HepG2 (cell line): ENCODE data around the gene RBP5. TPM values are rescaled to one million over a fixed set of nuclear protein-coding genes. Genes with fewer than 3 reads are reported as not detected.

ENCODE experiments used
- ATAC-seq: fragments of 200-7000 bp; cut with Tn5 transposase; 3 replicates; pipeline ENCODE4 v1.9.1; 2020; ENCODE audit warnings: mild to moderate bottlenecking, moderate library complexity
- BruUV-seq: library from RNA; stranded (reverse); fragments of 400-500 nt; replicated peaks from 2 replicates; lab custom pipeline; 2021; lab: Mats Ljungman, UMichigan
- CTCF ChIA-PET: fragments of 300-600 bp; formaldehyde crosslinking; extraction: SDS; loops from one replicate; lab custom pipeline; 2021; ENCODE audit warnings: low total read pairs, inconsistent platforms, low intra/inter-chr PET ratio; lab: Yijun Ruan, JAX
- POLR2A ChIA-PET: fragments of 350-600 bp; sonication (Branson Sonifier 250); formaldehyde crosslinking; loops from one replicate; lab custom pipeline; 2020; ENCODE audit warnings: antibody characterized with exemption, inconsistent platforms; lab: Yijun Ruan, JAX
- DNase-seq: peaks from one replicate; pipeline ENCODE4 v3.0.0-alpha.2; 2015; ENCODE audit warnings: low spot score
- FAIRE-seq: peaks from 3 replicates; lab custom pipeline; 2011; peaks lifted over from hg19 to GRCh38; lab: Jason Lieb, UNC
- H2AFZ ChIP-seq: one replicate; pipeline ENCODE4 v1.6.1; 2011; ENCODE audit warnings: low read length, inconsistent platforms
- H3K27ac ChIP-seq: fragments of 300-600 bp; 3 replicates; pipeline ENCODE4 v1.8.0; 2011; ENCODE audit warnings: mixed run types, mild to moderate bottlenecking, mixed read lengths, low read length, inconsistent platforms; ENCODE audit not compliant: insufficient read depth; ENCODE audit errors: extremely low read length
- H3K27me3 ChIP-seq, 2 experiments: fragments of 200-600 bp in 1 of 2; 2 replicates in 1 of 2; 3 replicates in 1 of 2; pipeline versions ENCODE4 v1.6.0 to v1.8.0; 2011; ENCODE audit warnings: low read length in 2 of 2, mild to moderate bottlenecking in 2 of 2, moderate library complexity in 2 of 2, inconsistent platforms in 1 of 2; ENCODE audit not compliant: insufficient read depth in 2 of 2, control insufficient read depth in 1 of 2
- H3K36me3 ChIP-seq, 2 experiments: fragments of 200-600 bp in 1 of 2; replicated peaks in 1 of 2; 2 replicates in 1 of 2; 3 replicates in 1 of 2; pipeline versions ENCODE4 v1.5.1 to v1.8.0; 2011; ENCODE audit warnings: low read length in 2 of 2, inconsistent platforms in 1 of 2; ENCODE audit not compliant: insufficient read depth in 2 of 2, control insufficient read depth in 1 of 2
- H3K4me1 ChIP-seq: 2 replicates; pipeline ENCODE4 v1.5.1; 2012; ENCODE audit warnings: low read length, inconsistent platforms; ENCODE audit not compliant: insufficient read depth
- H3K4me2 ChIP-seq: 2 replicates; pipeline ENCODE4 v1.6.0; 2011; ENCODE audit warnings: low read depth, low read length, inconsistent platforms
- H3K4me3 ChIP-seq, 3 experiments: fragments of 200-600 bp in 1 of 3; sonication (generic), shearing (Covaris generic) in 1 of 3; replicated peaks in 1 of 3; 2 replicates each; pipeline ENCODE4 v1.5.1; 2011 to 2016; ENCODE audit warnings: low read length in 3 of 3, inconsistent platforms in 2 of 3, low read depth in 2 of 3, mild to moderate bottlenecking in 2 of 3, control low read depth in 1 of 3, mixed read lengths in 1 of 3; ENCODE audit not compliant: insufficient read depth in 1 of 3
- H3K79me2 ChIP-seq: one replicate; pipeline ENCODE4 v1.6.1; 2011; ENCODE audit warnings: low read length, inconsistent platforms; ENCODE audit not compliant: insufficient read depth
- H3K9ac ChIP-seq: 2 replicates; pipeline ENCODE4 v1.6.0; 2011; ENCODE audit warnings: mild to moderate bottlenecking, low read depth, low read length, inconsistent platforms; ENCODE audit not compliant: insufficient read depth
- H3K9me3 ChIP-seq: 2 replicates; pipeline ENCODE4 v1.5.1; 2012; ENCODE audit warnings: mild to moderate bottlenecking, low read length
- H4K20me1 ChIP-seq: 2 replicates; pipeline ENCODE4 v1.6.0; 2011; ENCODE audit warnings: inconsistent platforms, mild to moderate bottlenecking, low read length, moderate library complexity; ENCODE audit not compliant: insufficient read depth
- ADNP ChIP-seq: sonication (generic); formaldehyde crosslinking; IDR thresholded peaks from 2 replicates; pipeline ENCODE4 v1.4.0; 2020; ENCODE audit warnings: missing genetic modification reagents
- MLX ChIP-seq: IDR thresholded peaks from 2 replicates; pipeline ENCODE4 v1.6.1; 2016
- MYC ChIP-seq: sonication (generic); formaldehyde crosslinking; IDR thresholded peaks from 2 replicates; pipeline ENCODE4 v1.9.0; 2021; ENCODE audit warnings: missing genetic modification reagents, borderline replicate concordance
- PCBP2 ChIP-seq: fragments of 200-400 bp; formaldehyde crosslinking; optimal IDR thresholded peaks from 2 replicates; pipeline ENCODE3; 2018; ENCODE audit warnings: low read length, low read depth; ENCODE audit not compliant: poor library complexity, severe bottlenecking
- POLR2AphosphoS5 ChIP-seq: IDR thresholded peaks from 2 replicates; pipeline ENCODE4 v1.6.1; 2012; ENCODE audit warnings: low read depth, low read length
- PREB ChIP-seq: sonication (generic); formaldehyde crosslinking; IDR thresholded peaks from 2 replicates; pipeline ENCODE4 v1.4.0; 2020; ENCODE audit warnings: missing genetic modification reagents
- TEAD2 ChIP-seq: sonication (generic); formaldehyde crosslinking; IDR thresholded peaks from 2 replicates; pipeline ENCODE4 v1.9.0; 2021; ENCODE audit warnings: missing genetic modification reagents
- ZBTB49 ChIP-seq: sonication (generic); formaldehyde crosslinking; IDR thresholded peaks from 2 replicates; pipeline ENCODE4 v1.4.0; 2020; ENCODE audit warnings: missing genetic modification reagents, borderline replicate concordance
- ZHX1 ChIP-seq: sonication (generic); formaldehyde crosslinking; IDR thresholded peaks from 2 replicates; pipeline ENCODE4 v1.8.1; 2022; ENCODE audit warnings: low read depth, mild to moderate bottlenecking, missing genetic modification reagents
- ZNF280B ChIP-seq: sonication (generic); formaldehyde crosslinking; IDR thresholded peaks from 2 replicates; pipeline ENCODE4 v1.5.0; 2020; ENCODE audit warnings: missing genetic modification reagents, mild to moderate bottlenecking, borderline replicate concordance
- ZNF362 ChIP-seq: sonication (generic); formaldehyde crosslinking; IDR thresholded peaks from 2 replicates; pipeline ENCODE4 v1.4.0; 2020; ENCODE audit warnings: missing genetic modification reagents, mild to moderate bottlenecking, borderline replicate concordance
- WGBS: methylation state at CpG from one replicate; pipeline ENCODE4 v1.1.6; 2017; ENCODE audit warnings: low lambda C conversion rate; 5-methylcytosine and 5-hydroxymethylcytosine counted together
- in situ Hi-C: cut with HindIII; loops from 2 replicates; pipeline ENCODE4 v1.10.0; 2017; ENCODE audit warnings: low pct_unique_long_range_greater_than_20kb; ENCODE audit not compliant: extremely low pct_ligation_motif_present
- intact Hi-C: fragments of 100-400 bp; cut with micrococcal nuclease; formaldehyde crosslinking; loops from one replicate; pipeline ENCODE4 v1.10.0; 2022; ENCODE audit not compliant: unreplicated experiment
- polyA plus RNA-seq, 8 experiments: library from polyadenylated mRNA; depleted of rRNA in 3 of 8; stranded (reverse) in 7 of 8; unstranded in 1 of 8; fragments of >200 nt; fragmentation: Illumina TruSeq in 4 of 8; extraction: Trizol in 4 of 8; gene quantifications; 2 replicates each; pipeline versions ENCODE4 v1.2.1 to v1.2.3, GENCODE V29; 2011 to 2016; ENCODE audit warnings: low read depth in 4 of 8, missing spikeins in 1 of 8, mixed read lengths in 1 of 8; ENCODE audit not compliant: insufficient read depth in 1 of 8
- total RNA-seq, 5 experiments: library from RNA; depleted of rRNA; stranded (reverse); fragments of >200 nt; fragmentation: Illumina TruSeq; extraction: Trizol; gene quantifications; 2 replicates each; pipeline ENCODE4 v1.2.3, GENCODE V29; 2016; ENCODE audit warnings: low read depth in 1 of 5

The RBP5 gene
- total and polyA plus RNA-seq, 2 of the 13 experiments (the other 11 are each of a cell fraction or from before 2014, with no cell fraction given) = 13.8 to 19.8 TPM

- no peak for TF ChIP-seq ZNF362 (CRISPR knock-in tag)
- no peak for TF ChIP-seq TEAD2 (CRISPR knock-in tag)
- TF ChIP-seq ADNP (CRISPR knock-in tag) = no peak
- no peak for TF ChIP-seq PREB (CRISPR knock-in tag)
These were observed 16.6 kb downstream of the RBP5 start (continued) for GRCh38 chr12:7112041-7112440.

GRCh38 chr12:7110661-7111060 lies 18.0 kb downstream of the RBP5 start:
- no peak overlapping the region for H3K9ac ChIP-seq
- peaks cover 2 to 3% of the 10 kb centered on the region in 2 experiments; a peak in 2 of 5 replicates for H3K36me3 ChIP-seq
- no peak overlapping the region for H3K4me2 ChIP-seq
- H3K27ac ChIP-seq = no peak overlapping the region
- intact Hi-C loops = loop anchor here (5.0 kb wide), 1 partner anchor 183 kb away; the partner anchor contains the start of gene ATN1
- ChIA-PET CTCF (interaction anchor here (2.4 kb wide), 1 partner anchor 50 kb away, joined by 16 read pairs; the partner anchor contains the start of gene C1S), POLR2A (interaction anchor here (1.4 to 4.3 kb wide), 4 partner anchors 13 to 167 kb away, joined by 4 to 83 read pairs (median 5); partner anchors contain the start of genes C12orf57, C1S and RNU7-1)
- H4K20me1 ChIP-seq = no peaks in the 10 kb centered on the region
- no peaks in the 10 kb centered on the region; a peak in 1 of 5 replicates for H3K27me3 ChIP-seq
- 99% methylated on average over 5 of the region's 5 CpGs for WGBS
- DNase-seq (no peak), ATAC-seq (no peak), FAIRE-seq (no peak)
- H3K79me2 ChIP-seq = peaks cover 22% of the 10 kb centered on the region
- H3K4me1 ChIP-seq = peaks cover 25% of the 10 kb centered on the region
- H3K9me3 ChIP-seq = peaks cover 8% of the 10 kb centered on the region
- H3K4me3 ChIP-seq = no peak overlapping the region
- in situ Hi-C loops = loop anchor here (10.0 kb wide), 2 partner anchors 46 to 166 kb away; partner anchors contain the start of genes C12orf57, C1S and RNU7-1
- no TSS peak for BruUV-seq
- no peak overlapping the region for H2AFZ ChIP-seq
- TF ChIP-seq ZNF280B = no peak
- TF ChIP-seq PCBP2 = no peak
- TF ChIP-seq POLR2AphosphoS5 = no peak
- no peak for TF ChIP-seq MLX (CRISPR knock-in tag)
- TF ChIP-seq ZBTB49 (CRISPR knock-in tag) = no peak
- TF ChIP-seq ZHX1 (CRISPR knock-in tag) = no peak
- TF ChIP-seq MYC = no peak
